DND-41 (cell line): ENCODE measurements around the gene ARHGAP6.

Experiments used
- CTCF ChIP-seq: IDR thresholded peaks from 2 replicates; pipeline ENCODE4 v1.5.1; 2012; ENCODE audit warnings: borderline replicate concordance, low read length, moderate library complexity, mild to moderate bottlenecking; ENCODE audit not compliant: poor library complexity, severe bottlenecking; ENCODE audit errors: extremely low read depth
- EZH2 ChIP-seq: IDR thresholded peaks from 3 replicates; pipeline ENCODE4 v1.6.1; 2012; ENCODE audit warnings: borderline replicate concordance, low read depth, mild to moderate bottlenecking, moderate library complexity, low read length, inconsistent platforms; ENCODE audit not compliant: severe bottlenecking

GRCh38 chrX:11434607-11435006, 231.1 kb downstream of the ARHGAP6 start:
- TF ChIP-seq CTCF: no peak
- TF ChIP-seq EZH2: no peak
